MM.1S (cell line): ENCODE data around the gene DDX4.

Experiments used
- EZH2phosphoT487 ChIP-seq: fragments of 300-600 bp; sonication (generic); IDR thresholded peaks from 2 replicates; pipeline ENCODE4 v1.6.1; 2018; ENCODE audit warnings: antibody characterized with exemption, low read length
- TF ChIP-seq, protein P1 (sequence below): fragments of 300-600 bp; sonication (generic); IDR thresholded peaks from 2 replicates; pipeline ENCODE4 v1.5.1; 2016; ENCODE audit warnings: antibody characterized with exemption, low read length, mixed read lengths

- TF ChIP-seq, protein P1, sequence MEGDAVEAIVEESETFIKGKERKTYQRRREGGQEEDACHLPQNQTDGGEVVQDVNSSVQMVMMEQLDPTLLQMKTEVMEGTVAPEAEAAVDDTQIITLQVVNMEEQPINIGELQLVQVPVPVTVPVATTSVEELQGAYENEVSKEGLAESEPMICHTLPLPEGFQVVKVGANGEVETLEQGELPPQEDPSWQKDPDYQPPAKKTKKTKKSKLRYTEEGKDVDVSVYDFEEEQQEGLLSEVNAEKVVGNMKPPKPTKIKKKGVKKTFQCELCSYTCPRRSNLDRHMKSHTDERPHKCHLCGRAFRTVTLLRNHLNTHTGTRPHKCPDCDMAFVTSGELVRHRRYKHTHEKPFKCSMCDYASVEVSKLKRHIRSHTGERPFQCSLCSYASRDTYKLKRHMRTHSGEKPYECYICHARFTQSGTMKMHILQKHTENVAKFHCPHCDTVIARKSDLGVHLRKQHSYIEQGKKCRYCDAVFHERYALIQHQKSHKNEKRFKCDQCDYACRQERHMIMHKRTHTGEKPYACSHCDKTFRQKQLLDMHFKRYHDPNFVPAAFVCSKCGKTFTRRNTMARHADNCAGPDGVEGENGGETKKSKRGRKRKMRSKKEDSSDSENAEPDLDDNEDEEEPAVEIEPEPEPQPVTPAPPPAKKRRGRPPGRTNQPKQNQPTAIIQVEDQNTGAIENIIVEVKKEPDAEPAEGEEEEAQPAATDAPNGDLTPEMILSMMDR = no peak
- no peak for TF ChIP-seq EZH2phosphoT487
Observed at GRCh38 chr5:55773057-55773456, 35.2 kb downstream of the DDX4 start.
